Vagina (tissue), 2 donors: ENCODE data around the gene SLFN12.

ENCODE experiments used
- POLR2A ChIP-seq, 2 donors: fragments of 450-650 bp; IDR thresholded peaks; one replicate each; pipeline ENCODE4 v1.6.1; 2017; ENCODE audit warnings: antibody characterized with exemption in 2 of 2, mild to moderate bottlenecking in 2 of 2, moderate library complexity in 2 of 2
- POLR2AphosphoS5 ChIP-seq, 2 donors: sonication (generic); formaldehyde crosslinking; IDR thresholded peaks; one replicate each; pipeline ENCODE4 v1.9.0; 2017; ENCODE audit warnings: antibody characterized with exemption in 2 of 2, mild to moderate bottlenecking in 2 of 2, low read depth in 1 of 2; ENCODE audit not compliant: insufficient read depth in 1 of 2
- TF ChIP-seq, protein P1 (sequence below), 3 experiments: fragments of 450-650 bp in 2 of 3; fragments of 200-600 bp in 1 of 3; sonication (generic) in 1 of 3; IDR thresholded peaks; one replicate each; pipeline ENCODE4 v1.5.1; 2017 to 2019; ENCODE audit warnings: antibody characterized with exemption in 3 of 3, mild to moderate bottlenecking in 2 of 3, moderate library complexity in 2 of 3

DNA sequence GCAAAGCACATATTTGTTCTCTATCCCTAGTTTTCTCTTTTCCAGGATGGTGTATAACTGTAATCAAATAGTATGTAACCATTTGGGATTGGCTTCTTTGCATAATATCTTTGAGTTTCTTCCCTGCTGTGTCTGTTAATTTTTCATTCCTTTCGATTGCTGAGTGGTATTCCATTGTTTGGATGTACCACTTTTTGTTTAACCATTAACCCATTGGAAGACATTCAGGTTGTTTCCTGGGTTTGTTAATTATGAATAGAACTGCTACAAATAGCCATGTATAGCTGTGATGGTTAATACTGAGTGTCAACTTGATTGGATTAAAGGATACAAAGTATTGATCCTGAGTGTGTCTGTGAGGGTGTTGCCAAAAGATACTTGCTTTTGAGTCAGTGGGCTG is 20.9 kb upstream of the SLFN12 start:
- TF ChIP-seq, protein P1, sequence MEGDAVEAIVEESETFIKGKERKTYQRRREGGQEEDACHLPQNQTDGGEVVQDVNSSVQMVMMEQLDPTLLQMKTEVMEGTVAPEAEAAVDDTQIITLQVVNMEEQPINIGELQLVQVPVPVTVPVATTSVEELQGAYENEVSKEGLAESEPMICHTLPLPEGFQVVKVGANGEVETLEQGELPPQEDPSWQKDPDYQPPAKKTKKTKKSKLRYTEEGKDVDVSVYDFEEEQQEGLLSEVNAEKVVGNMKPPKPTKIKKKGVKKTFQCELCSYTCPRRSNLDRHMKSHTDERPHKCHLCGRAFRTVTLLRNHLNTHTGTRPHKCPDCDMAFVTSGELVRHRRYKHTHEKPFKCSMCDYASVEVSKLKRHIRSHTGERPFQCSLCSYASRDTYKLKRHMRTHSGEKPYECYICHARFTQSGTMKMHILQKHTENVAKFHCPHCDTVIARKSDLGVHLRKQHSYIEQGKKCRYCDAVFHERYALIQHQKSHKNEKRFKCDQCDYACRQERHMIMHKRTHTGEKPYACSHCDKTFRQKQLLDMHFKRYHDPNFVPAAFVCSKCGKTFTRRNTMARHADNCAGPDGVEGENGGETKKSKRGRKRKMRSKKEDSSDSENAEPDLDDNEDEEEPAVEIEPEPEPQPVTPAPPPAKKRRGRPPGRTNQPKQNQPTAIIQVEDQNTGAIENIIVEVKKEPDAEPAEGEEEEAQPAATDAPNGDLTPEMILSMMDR (IDR thresholded peaks at IDR 0.05), result no peak
- TF ChIP-seq POLR2A (IDR thresholded peaks at IDR 0.05) (no peak), POLR2AphosphoS5 (IDR thresholded peaks at IDR 0.05; ENCODE audit: insufficient read depth in 1 of 2, low read depth in 1 of 2) (no peak)
